H1 (cell line): ENCODE data around the gene NHSL2. TPM values are rescaled to one million over a fixed set of nuclear protein-coding genes. Genes with fewer than 3 reads are reported as not detected.

Experiments
- CTCF ChIA-PET: fragments of 300-600 bp; sonication (Branson Sonifier 250); formaldehyde crosslinking; loops from one replicate; lab custom pipeline; 2021; ENCODE audit not compliant: partially characterized antibody; lab: Charles Lee
- POLR2A ChIA-PET: fragments of 300-600 bp; sonication (Branson Sonifier 250); formaldehyde crosslinking; loops from one replicate; lab custom pipeline; 2021; ENCODE audit warnings: inconsistent platforms; ENCODE audit not compliant: partially characterized antibody; lab: Charles Lee
- DNase-seq, 2 experiments: peaks; one replicate each; pipeline versions ENCODE4 v3.0.0 to v3.0.0-alpha.2; 2010 to 2022; ENCODE audit warnings: low spot score in 2 of 2, low read depth in 1 of 2, mixed read lengths in 1 of 2
- FAIRE-seq: peaks from 2 replicates; lab custom pipeline; 2011; peaks lifted over from hg19 to GRCh38; lab: Jason Lieb, UNC
- H2AFZ ChIP-seq: 2 replicates; pipeline ENCODE4 v1.8.1; 2012; ENCODE audit warnings: low read length, inconsistent platforms
- H2AK5ac ChIP-seq: 2 replicates; pipeline ENCODE4 v1.6.1; 2013; ENCODE audit warnings: low read depth, low read length
- H2BK120ac ChIP-seq: replicated peaks from 2 replicates; pipeline ENCODE3; 2013; ENCODE audit warnings: low read depth, low read length, inconsistent platforms
- H2BK12ac ChIP-seq: 2 replicates; pipeline ENCODE4 v1.6.1; 2013; ENCODE audit warnings: low read depth, low read length
- H2BK15ac ChIP-seq: 2 replicates; pipeline ENCODE4 v1.6.1; 2013; ENCODE audit warnings: low read length
- H2BK20ac ChIP-seq: 2 replicates; pipeline ENCODE4 v1.6.1; 2013; ENCODE audit warnings: low read length
- H2BK5ac ChIP-seq: 2 replicates; pipeline ENCODE4 v1.6.1; 2013; ENCODE audit warnings: low read depth, low read length
- H3K14ac ChIP-seq: 2 replicates; pipeline ENCODE4 v1.6.1; 2013; ENCODE audit warnings: inconsistent platforms; ENCODE audit not compliant: insufficient read length
- H3K18ac ChIP-seq: 2 replicates; pipeline ENCODE4 v1.6.1; 2013; ENCODE audit warnings: low read length; ENCODE audit errors: extremely low read depth
- H3K23ac ChIP-seq: 2 replicates; pipeline ENCODE4 v1.6.1; 2013; ENCODE audit warnings: inconsistent platforms; ENCODE audit not compliant: insufficient read length
- H3K23me2 ChIP-seq: 2 replicates; pipeline ENCODE4 v1.6.1; 2013; ENCODE audit warnings: low read depth, low read length
- H3K27ac ChIP-seq: 2 replicates; pipeline ENCODE4 v1.6.1; 2011; ENCODE audit warnings: low read depth, low read length, inconsistent platforms
- H3K27me3 ChIP-seq, 4 experiments: replicated peaks in 1 of 4; 1 replicate in 1 of 4; 2 replicates in 3 of 4; pipeline versions ENCODE4 v1.6.1 to v1.8.1; 2011 to 2013; ENCODE audit warnings: low read length in 3 of 4, mild to moderate bottlenecking in 3 of 4, inconsistent platforms in 2 of 4, mixed read lengths in 2 of 4, moderate library complexity in 1 of 4; ENCODE audit not compliant: control insufficient read depth in 3 of 4, insufficient read depth in 3 of 4; ENCODE audit errors: extremely low read depth in 1 of 4
- H3K36me3 ChIP-seq, 4 experiments: 2 replicates each; pipeline versions ENCODE4 v1.6.1 to v1.8.1; 2011 to 2013; ENCODE audit warnings: mild to moderate bottlenecking in 4 of 4, low read length in 3 of 4, moderate library complexity in 2 of 4, control low read depth in 1 of 4, inconsistent platforms in 1 of 4; ENCODE audit not compliant: insufficient read depth in 4 of 4, control insufficient read depth in 2 of 4
- H3K4ac ChIP-seq: replicated peaks from 2 replicates; pipeline ENCODE3; 2013; ENCODE audit warnings: low read length, low read depth, mixed read lengths, inconsistent platforms; ENCODE audit not compliant: insufficient read length
- H3K4me1 ChIP-seq, 4 experiments: replicated peaks in 1 of 4; 1 replicate in 1 of 4; 2 replicates in 3 of 4; pipeline versions ENCODE4 v1.6.1 to v1.8.1; 2011 to 2013; ENCODE audit warnings: low read length in 3 of 4, inconsistent platforms in 2 of 4, mixed read lengths in 1 of 4; ENCODE audit not compliant: insufficient read depth in 4 of 4, control insufficient read depth in 3 of 4
- H3K4me2 ChIP-seq, 2 experiments: 2 replicates each; pipeline versions ENCODE4 v1.6.1 to v1.8.1; 2011 to 2013; ENCODE audit warnings: low read depth in 2 of 2, low read length in 2 of 2, control low read depth in 1 of 2, inconsistent platforms in 1 of 2, mild to moderate bottlenecking in 1 of 2; ENCODE audit not compliant: insufficient read depth in 1 of 2
- H3K4me3 ChIP-seq, 4 experiments: fragments of 200-600, 300-600 bp in 1 of 4; sonication (generic), shearing (Covaris generic), sonication (Bioruptor Twin) in 1 of 4; 2 replicates each; pipeline versions ENCODE4 v1.5.1 to v1.8.1; 2011 to 2016; ENCODE audit warnings: low read length in 4 of 4, low read depth in 3 of 4, control low read depth in 2 of 4, inconsistent platforms in 2 of 4, mild to moderate bottlenecking in 2 of 4, mixed read lengths in 1 of 4, moderate library complexity in 1 of 4; ENCODE audit not compliant: insufficient read depth in 2 of 4; ENCODE audit errors: extremely low read depth in 1 of 4
- H3K56ac ChIP-seq: replicated peaks from 2 replicates; pipeline ENCODE3; 2013; ENCODE audit warnings: low read depth, mild to moderate bottlenecking, mixed read lengths, low read length, inconsistent platforms; ENCODE audit not compliant: insufficient read length
- H3K79me1 ChIP-seq: 2 replicates; pipeline ENCODE4 v1.6.1; 2013; ENCODE audit warnings: low read depth, low read length, control low read depth
- H3K79me2 ChIP-seq, 2 experiments: 2 replicates each; pipeline versions ENCODE4 v1.6.1 to v1.8.1; 2012 to 2013; ENCODE audit warnings: low read length in 2 of 2, mild to moderate bottlenecking in 2 of 2, inconsistent platforms in 1 of 2; ENCODE audit not compliant: insufficient read depth in 2 of 2, control insufficient read depth in 1 of 2
- H3K9ac ChIP-seq, 4 experiments: replicated peaks in 1 of 4; 1 replicate in 1 of 4; 2 replicates in 3 of 4; pipeline versions ENCODE4 v1.6.1 to v1.8.1; 2011 to 2013; ENCODE audit warnings: low read depth in 3 of 4, low read length in 3 of 4, control low read depth in 2 of 4, mild to moderate bottlenecking in 2 of 4, moderate library complexity in 2 of 4, inconsistent platforms in 1 of 4; ENCODE audit errors: extremely low read depth in 1 of 4
- H3K9me3 ChIP-seq, 2 experiments: 2 replicates each; pipeline versions ENCODE4 v1.6.1 to v1.8.1; 2012 to 2013; ENCODE audit warnings: mild to moderate bottlenecking in 2 of 2, moderate library complexity in 2 of 2, control low read depth in 1 of 2, inconsistent platforms in 1 of 2, low read depth in 1 of 2, low read length in 1 of 2, mixed read lengths in 1 of 2; ENCODE audit not compliant: insufficient read depth in 2 of 2
- H4K20me1 ChIP-seq, 2 experiments: replicated peaks in 1 of 2; 2 replicates each; pipeline versions ENCODE3 to v1.8.1; 2011 to 2013; ENCODE audit warnings: inconsistent platforms in 2 of 2, low read length in 2 of 2, mild to moderate bottlenecking in 1 of 2; ENCODE audit not compliant: insufficient read depth in 2 of 2, control insufficient read depth in 1 of 2
- H4K5ac ChIP-seq: 2 replicates; pipeline ENCODE4 v1.6.1; 2013; ENCODE audit warnings: low read length, low read depth, mixed read lengths, inconsistent platforms; ENCODE audit not compliant: insufficient read length
- H4K8ac ChIP-seq: 2 replicates; pipeline ENCODE4 v1.8.0; 2013; ENCODE audit warnings: mild to moderate bottlenecking, moderate library complexity, low read length, inconsistent platforms; ENCODE audit not compliant: insufficient read depth; ENCODE audit errors: extremely low read depth
- H4K91ac ChIP-seq: replicated peaks from 2 replicates; pipeline ENCODE3; 2013; ENCODE audit warnings: low read length, mixed read lengths, inconsistent platforms; ENCODE audit not compliant: insufficient read length
- WGBS, 2 experiments: shearing (Covaris generic) in 1 of 2; methylation state at CpG; one replicate each; pipeline versions ENCODE4 v1.1.6 to v1.1.7; 2013 to 2015; ENCODE audit warnings: low lambda C conversion rate in 2 of 2, mixed read lengths in 2 of 2, inconsistent platforms in 1 of 2, low coverage in 1 of 2, missing lambda C conversion rate in 1 of 2; ENCODE audit not compliant: insufficient replicate concordance in 2 of 2, insufficient coverage in 1 of 2, insufficient read length in 1 of 2; ENCODE audit errors: extremely low coverage in 1 of 2, missing lambda C conversion rate in 1 of 2; 5-methylcytosine and 5-hydroxymethylcytosine counted together
- polyA plus RNA-seq, 7 experiments: library from polyadenylated mRNA; depleted of rRNA in 3 of 7; stranded (reverse) in 5 of 7; unstranded in 2 of 7; fragments of >200 nt in 5 of 7; fragments of 200-250 nt in 2 of 7; gene quantifications; 1 replicate in 5 of 7; 2 replicates in 1 of 7; 4 replicates in 1 of 7; pipeline versions ENCODE4 v1.2.1 to v1.2.3, GENCODE V29; 2011 to 2013; ENCODE audit warnings: missing spikeins in 2 of 7, mixed read lengths in 2 of 7
- total RNA-seq: library from RNA; stranded (reverse); fragmentation: NEBNext Ultra II Directional; extraction: Animal tissue kit (Norgen Biotek cat#: 25700); gene quantifications from 2 replicates; pipeline ENCODE4 v1.2.1, GENCODE V29; 2021

NHSL2 gene
- total and polyA plus RNA-seq, 2 of the 8 experiments (the other 6 are each of a cell fraction or from before 2014, with no cell fraction given) = 3.7 to 7.2 TPM

DNA sequence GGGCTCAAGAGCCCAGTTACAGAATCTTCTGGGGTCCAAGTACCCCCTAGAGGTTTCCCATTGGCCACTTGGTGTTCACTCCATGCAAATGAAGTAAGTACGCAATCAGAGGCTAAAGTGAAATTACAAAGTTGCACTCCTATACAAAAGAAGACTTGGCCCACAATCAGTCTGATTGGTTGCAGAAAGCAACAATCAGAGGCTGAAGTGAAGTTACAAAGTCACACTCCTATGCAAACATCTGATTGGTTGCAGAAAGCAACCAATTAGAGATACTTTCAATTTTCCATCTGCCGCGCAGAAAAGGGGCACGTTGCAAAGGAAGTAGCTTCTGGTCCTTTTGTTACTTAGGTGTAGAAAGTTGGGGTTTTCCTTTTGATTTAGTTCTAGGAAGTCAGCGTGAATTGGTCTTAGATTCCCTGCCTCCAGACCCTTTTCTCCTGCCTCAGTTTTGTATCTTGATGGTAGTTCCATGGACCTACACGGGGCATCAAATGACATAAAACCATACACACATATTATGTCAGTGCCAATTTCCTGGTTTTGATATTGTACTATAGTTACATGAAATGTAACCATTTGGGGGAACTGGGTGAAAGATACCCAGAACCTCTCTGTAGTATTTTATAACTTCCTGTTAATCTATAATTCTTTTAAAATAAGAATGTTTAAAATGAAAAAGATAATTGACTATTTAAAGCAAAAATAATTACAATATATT, 258.5 kb downstream of the NHSL2 start:
- H4K8ac ChIP-seq = no peak overlapping the region
- no peak overlapping the region for H2AFZ ChIP-seq
- H3K18ac ChIP-seq = no peak overlapping the region
- WGBS, 2 experiments = 85% methylated on average over 3 of the region's 6 CpGs; no CpG with 5 or more reads in 1 of the 2 experiments
- H2BK5ac ChIP-seq = no peak overlapping the region
- H4K91ac ChIP-seq = no peak overlapping the region
- no peak overlapping the region for H3K14ac ChIP-seq
- H3K36me3 ChIP-seq = no peaks in the 10 kb centered on the region
- no peaks in the 10 kb centered on the region for H4K20me1 ChIP-seq
- no peaks in the 10 kb centered on the region for H3K23me2 ChIP-seq
- no peak overlapping the region for H3K4me2 ChIP-seq
- FAIRE-seq = no peak
- H3K9ac ChIP-seq = no peak overlapping the region
- H3K27me3 ChIP-seq = no peaks in the 10 kb centered on the region
- H2BK120ac ChIP-seq = no peak overlapping the region
- no peak overlapping the region for H3K4me3 ChIP-seq
- no peaks in the 10 kb centered on the region for H3K79me2 ChIP-seq
- H3K9me3 ChIP-seq = no peaks in the 10 kb centered on the region
- DNase-seq = no peak
- no peaks in the 10 kb centered on the region for H3K4me1 ChIP-seq
- H3K27ac ChIP-seq = no peak overlapping the region
- no peak overlapping the region for H4K5ac ChIP-seq
- no peak overlapping the region for H2BK20ac ChIP-seq
- ChIA-PET CTCF (no interaction called here), POLR2A (no interaction called here)
- no peak overlapping the region for H3K4ac ChIP-seq
- no peak overlapping the region for H3K56ac ChIP-seq
- H3K79me1 ChIP-seq = no peaks in the 10 kb centered on the region
- H2AK5ac ChIP-seq = no peak overlapping the region
- no peak overlapping the region for H3K23ac ChIP-seq
- no peak overlapping the region for H2BK15ac ChIP-seq
- no peak overlapping the region for H2BK12ac ChIP-seq
